H1 (cell line): Measurements from ENCODE around the gene CLEC19A. TPM values are rescaled to one million over a fixed set of nuclear protein-coding genes. Genes with fewer than 3 reads are reported as not detected.

ENCODE experiments used
- CTCF ChIA-PET: fragments of 300-600 bp; sonication (Branson Sonifier 250); formaldehyde crosslinking; loops from one replicate; lab custom pipeline; 2021; ENCODE audit not compliant: partially characterized antibody; lab: Charles Lee
- POLR2A ChIA-PET: fragments of 300-600 bp; sonication (Branson Sonifier 250); formaldehyde crosslinking; loops from one replicate; lab custom pipeline; 2021; ENCODE audit warnings: inconsistent platforms; ENCODE audit not compliant: partially characterized antibody; lab: Charles Lee
- DNase-seq, 2 experiments: peaks; one replicate each; pipeline versions ENCODE4 v3.0.0 to v3.0.0-alpha.2; 2010 to 2022; ENCODE audit warnings: low spot score in 2 of 2, low read depth in 1 of 2, mixed read lengths in 1 of 2
- FAIRE-seq: peaks from 2 replicates; lab custom pipeline; 2011; peaks lifted over from hg19 to GRCh38; lab: Jason Lieb, UNC
- H2AFZ ChIP-seq: 2 replicates; pipeline ENCODE4 v1.8.1; 2012; ENCODE audit warnings: low read length, inconsistent platforms
- H2AK5ac ChIP-seq: 2 replicates; pipeline ENCODE4 v1.6.1; 2013; ENCODE audit warnings: low read depth, low read length
- H2BK120ac ChIP-seq: replicated peaks from 2 replicates; pipeline ENCODE3; 2013; ENCODE audit warnings: low read depth, low read length, inconsistent platforms
- H2BK12ac ChIP-seq: 2 replicates; pipeline ENCODE4 v1.6.1; 2013; ENCODE audit warnings: low read depth, low read length
- H2BK15ac ChIP-seq: 2 replicates; pipeline ENCODE4 v1.6.1; 2013; ENCODE audit warnings: low read length
- H2BK20ac ChIP-seq: 2 replicates; pipeline ENCODE4 v1.6.1; 2013; ENCODE audit warnings: low read length
- H2BK5ac ChIP-seq: 2 replicates; pipeline ENCODE4 v1.6.1; 2013; ENCODE audit warnings: low read depth, low read length
- H3K14ac ChIP-seq: 2 replicates; pipeline ENCODE4 v1.6.1; 2013; ENCODE audit warnings: inconsistent platforms; ENCODE audit not compliant: insufficient read length
- H3K18ac ChIP-seq: 2 replicates; pipeline ENCODE4 v1.6.1; 2013; ENCODE audit warnings: low read length; ENCODE audit errors: extremely low read depth
- H3K23ac ChIP-seq: 2 replicates; pipeline ENCODE4 v1.6.1; 2013; ENCODE audit warnings: inconsistent platforms; ENCODE audit not compliant: insufficient read length
- H3K23me2 ChIP-seq: 2 replicates; pipeline ENCODE4 v1.6.1; 2013; ENCODE audit warnings: low read depth, low read length
- H3K27ac ChIP-seq: 2 replicates; pipeline ENCODE4 v1.6.1; 2011; ENCODE audit warnings: low read depth, low read length, inconsistent platforms
- H3K27me3 ChIP-seq, 4 experiments: replicated peaks in 1 of 4; 1 replicate in 1 of 4; 2 replicates in 3 of 4; pipeline versions ENCODE4 v1.6.1 to v1.8.1; 2011 to 2013; ENCODE audit warnings: low read length in 3 of 4, mild to moderate bottlenecking in 3 of 4, inconsistent platforms in 2 of 4, mixed read lengths in 2 of 4, moderate library complexity in 1 of 4; ENCODE audit not compliant: control insufficient read depth in 3 of 4, insufficient read depth in 3 of 4; ENCODE audit errors: extremely low read depth in 1 of 4
- H3K36me3 ChIP-seq, 4 experiments: 2 replicates each; pipeline versions ENCODE4 v1.6.1 to v1.8.1; 2011 to 2013; ENCODE audit warnings: mild to moderate bottlenecking in 4 of 4, low read length in 3 of 4, moderate library complexity in 2 of 4, control low read depth in 1 of 4, inconsistent platforms in 1 of 4; ENCODE audit not compliant: insufficient read depth in 4 of 4, control insufficient read depth in 2 of 4
- H3K4ac ChIP-seq: replicated peaks from 2 replicates; pipeline ENCODE3; 2013; ENCODE audit warnings: low read length, low read depth, mixed read lengths, inconsistent platforms; ENCODE audit not compliant: insufficient read length
- H3K4me1 ChIP-seq, 4 experiments: replicated peaks in 1 of 4; 1 replicate in 1 of 4; 2 replicates in 3 of 4; pipeline versions ENCODE4 v1.6.1 to v1.8.1; 2011 to 2013; ENCODE audit warnings: low read length in 3 of 4, inconsistent platforms in 2 of 4, mixed read lengths in 1 of 4; ENCODE audit not compliant: insufficient read depth in 4 of 4, control insufficient read depth in 3 of 4
- H3K4me2 ChIP-seq, 2 experiments: 2 replicates each; pipeline versions ENCODE4 v1.6.1 to v1.8.1; 2011 to 2013; ENCODE audit warnings: low read depth in 2 of 2, low read length in 2 of 2, control low read depth in 1 of 2, inconsistent platforms in 1 of 2, mild to moderate bottlenecking in 1 of 2; ENCODE audit not compliant: insufficient read depth in 1 of 2
- H3K4me3 ChIP-seq, 4 experiments: fragments of 200-600, 300-600 bp in 1 of 4; sonication (generic), shearing (Covaris generic), sonication (Bioruptor Twin) in 1 of 4; 2 replicates each; pipeline versions ENCODE4 v1.5.1 to v1.8.1; 2011 to 2016; ENCODE audit warnings: low read length in 4 of 4, low read depth in 3 of 4, control low read depth in 2 of 4, inconsistent platforms in 2 of 4, mild to moderate bottlenecking in 2 of 4, mixed read lengths in 1 of 4, moderate library complexity in 1 of 4; ENCODE audit not compliant: insufficient read depth in 2 of 4; ENCODE audit errors: extremely low read depth in 1 of 4
- H3K56ac ChIP-seq: replicated peaks from 2 replicates; pipeline ENCODE3; 2013; ENCODE audit warnings: low read depth, mild to moderate bottlenecking, mixed read lengths, low read length, inconsistent platforms; ENCODE audit not compliant: insufficient read length
- H3K79me1 ChIP-seq: 2 replicates; pipeline ENCODE4 v1.6.1; 2013; ENCODE audit warnings: low read depth, low read length, control low read depth
- H3K79me2 ChIP-seq, 2 experiments: 2 replicates each; pipeline versions ENCODE4 v1.6.1 to v1.8.1; 2012 to 2013; ENCODE audit warnings: low read length in 2 of 2, mild to moderate bottlenecking in 2 of 2, inconsistent platforms in 1 of 2; ENCODE audit not compliant: insufficient read depth in 2 of 2, control insufficient read depth in 1 of 2
- H3K9ac ChIP-seq, 4 experiments: replicated peaks in 1 of 4; 1 replicate in 1 of 4; 2 replicates in 3 of 4; pipeline versions ENCODE4 v1.6.1 to v1.8.1; 2011 to 2013; ENCODE audit warnings: low read depth in 3 of 4, low read length in 3 of 4, control low read depth in 2 of 4, mild to moderate bottlenecking in 2 of 4, moderate library complexity in 2 of 4, inconsistent platforms in 1 of 4; ENCODE audit errors: extremely low read depth in 1 of 4
- H3K9me3 ChIP-seq, 2 experiments: 2 replicates each; pipeline versions ENCODE4 v1.6.1 to v1.8.1; 2012 to 2013; ENCODE audit warnings: mild to moderate bottlenecking in 2 of 2, moderate library complexity in 2 of 2, control low read depth in 1 of 2, inconsistent platforms in 1 of 2, low read depth in 1 of 2, low read length in 1 of 2, mixed read lengths in 1 of 2; ENCODE audit not compliant: insufficient read depth in 2 of 2
- H4K20me1 ChIP-seq, 2 experiments: replicated peaks in 1 of 2; 2 replicates each; pipeline versions ENCODE3 to v1.8.1; 2011 to 2013; ENCODE audit warnings: inconsistent platforms in 2 of 2, low read length in 2 of 2, mild to moderate bottlenecking in 1 of 2; ENCODE audit not compliant: insufficient read depth in 2 of 2, control insufficient read depth in 1 of 2
- H4K5ac ChIP-seq: 2 replicates; pipeline ENCODE4 v1.6.1; 2013; ENCODE audit warnings: low read length, low read depth, mixed read lengths, inconsistent platforms; ENCODE audit not compliant: insufficient read length
- H4K8ac ChIP-seq: 2 replicates; pipeline ENCODE4 v1.8.0; 2013; ENCODE audit warnings: mild to moderate bottlenecking, moderate library complexity, low read length, inconsistent platforms; ENCODE audit not compliant: insufficient read depth; ENCODE audit errors: extremely low read depth
- H4K91ac ChIP-seq: replicated peaks from 2 replicates; pipeline ENCODE3; 2013; ENCODE audit warnings: low read length, mixed read lengths, inconsistent platforms; ENCODE audit not compliant: insufficient read length
- ASH2L ChIP-seq: fragments of 200-600, 300-600 bp; sonication (generic); IDR thresholded peaks from one replicate; pipeline ENCODE4 v1.7.1; 2017; ENCODE audit warnings: low read length
- JUND ChIP-seq: IDR thresholded peaks from 2 replicates; pipeline ENCODE4 v1.6.1; 2011; ENCODE audit warnings: mild to moderate bottlenecking, improper control_type of control experiment, low read length
- NANOG ChIP-seq: IDR thresholded peaks from 2 replicates; pipeline ENCODE4 v1.6.1; 2011; ENCODE audit warnings: low read length, low read depth, mild to moderate bottlenecking, inconsistent platforms; ENCODE audit not compliant: insufficient read depth, poor library complexity, severe bottlenecking
- POLR2A ChIP-seq, 2 experiments: IDR thresholded peaks; 1 replicate in 1 of 2; 2 replicates in 1 of 2; pipeline ENCODE4 v1.6.1; 2011; ENCODE audit warnings: low read depth in 2 of 2, low read length in 2 of 2, mild to moderate bottlenecking in 2 of 2; ENCODE audit errors: control extremely low read depth in 1 of 2
- RAD21 ChIP-seq, 2 experiments: IDR thresholded peaks in 1 of 2; conservative IDR thresholded peaks in 1 of 2; 2 replicates each; pipeline ENCODE4 v1.6.1; 2011; ENCODE audit warnings: low read depth in 2 of 2, low read length in 2 of 2, improper control_type of control experiment in 1 of 2, inconsistent platforms in 1 of 2, mild to moderate bottlenecking in 1 of 2, moderate library complexity in 1 of 2
- RBBP5 ChIP-seq: IDR thresholded peaks from 2 replicates; pipeline ENCODE4 v1.7.1; 2012; ENCODE audit warnings: low read depth, mild to moderate bottlenecking, inconsistent platforms, low read length, moderate library complexity, borderline replicate concordance
- SIRT6 ChIP-seq: IDR thresholded peaks from one replicate; pipeline ENCODE4 v1.7.1; 2012; ENCODE audit warnings: low read length, inconsistent platforms
- SRF ChIP-seq: IDR thresholded peaks from 2 replicates; pipeline ENCODE4 v1.6.1; 2011; ENCODE audit warnings: mild to moderate bottlenecking, low read depth, low read length, moderate library complexity
- TAF1 ChIP-seq: IDR thresholded peaks from 2 replicates; pipeline ENCODE4 v1.6.1; 2011; ENCODE audit warnings: mild to moderate bottlenecking, low read depth, low read length
- TAF7 ChIP-seq: optimal IDR thresholded peaks from 2 replicates; pipeline ENCODE3; 2011; ENCODE audit warnings: low read depth, mild to moderate bottlenecking, inconsistent platforms, low read length, moderate library complexity, borderline replicate concordance
- TBP ChIP-seq: IDR thresholded peaks from 2 replicates; pipeline ENCODE4 v1.6.1; 2011; ENCODE audit warnings: low read depth, low read length, improper control_type of control experiment
- WGBS, 2 experiments: shearing (Covaris generic) in 1 of 2; methylation state at CpG; one replicate each; pipeline versions ENCODE4 v1.1.6 to v1.1.7; 2013 to 2015; ENCODE audit warnings: low lambda C conversion rate in 2 of 2, mixed read lengths in 2 of 2, inconsistent platforms in 1 of 2, low coverage in 1 of 2, missing lambda C conversion rate in 1 of 2; ENCODE audit not compliant: insufficient replicate concordance in 2 of 2, insufficient coverage in 1 of 2, insufficient read length in 1 of 2; ENCODE audit errors: extremely low coverage in 1 of 2, missing lambda C conversion rate in 1 of 2; 5-methylcytosine and 5-hydroxymethylcytosine counted together
- polyA plus RNA-seq, 7 experiments: library from polyadenylated mRNA; depleted of rRNA in 3 of 7; stranded (reverse) in 5 of 7; unstranded in 2 of 7; fragments of >200 nt in 5 of 7; fragments of 200-250 nt in 2 of 7; gene quantifications; 1 replicate in 5 of 7; 2 replicates in 1 of 7; 4 replicates in 1 of 7; pipeline versions ENCODE4 v1.2.1 to v1.2.3, GENCODE V29; 2011 to 2013; ENCODE audit warnings: missing spikeins in 2 of 7, mixed read lengths in 2 of 7
- total RNA-seq: library from RNA; stranded (reverse); fragmentation: NEBNext Ultra II Directional; extraction: Animal tissue kit (Norgen Biotek cat#: 25700); gene quantifications from 2 replicates; pipeline ENCODE4 v1.2.1, GENCODE V29; 2021

CLEC19A gene
- total and polyA plus RNA-seq, 2 of the 8 experiments (the other 6 are each of a cell fraction or from before 2014, with no cell fraction given): 0.35 to 0.88 TPM

GRCh38 chr16:19348578-19349315 is 63.2 kb downstream of the CLEC19A start:
- Histone ChIP-seq H2AFZ (peak overlapping the region; percentile 86), H4K5ac (peak overlapping the region; percentile 68), H3K36me3 (no peaks in the 10 kb centered on the region), H3K4ac (no peak overlapping the region), H3K18ac (peak overlapping the region; percentile 5; the same call in 1 of the 2 replicates), H4K20me1 (no peaks in the 10 kb centered on the region), H3K4me2 (peak overlapping the region; percentile 22 to 61; a peak in 3 of 4 replicates), H3K4me1 (peaks cover 6 to 16% (median 12%) of the 10 kb centered on the region in 4 experiments), H3K79me2 (no peaks in the 10 kb centered on the region), H3K27ac (no peak overlapping the region), H4K8ac (no peak overlapping the region), H3K23me2 (no peaks in the 10 kb centered on the region), H3K9ac (no peak overlapping the region), H3K27me3 (no peaks in the 10 kb centered on the region; a peak in 1 of 7 replicates), H3K23ac (no peak overlapping the region), H3K56ac (no peak overlapping the region), H2AK5ac (no peak overlapping the region), H3K9me3 (no peaks in the 10 kb centered on the region), H2BK20ac (peak overlapping the region; percentile 82), H2BK12ac (peak overlapping the region; percentile 52)
- DNase-seq: peak; percentile 41 to 66
- POLR2A ChIA-PET: no interaction called here
- 25% methylated on average over 11 of the region's 11 CpGs; no CpG with 5 or more reads in 1 of the 2 experiments for WGBS, 2 experiments
- peak; percentile 44 for TF ChIP-seq ASH2L
- no peak for TF ChIP-seq SIRT6
- TF ChIP-seq NANOG: peak; percentile 5
- no peak for TF ChIP-seq RAD21 (IDR thresholded peaks at IDR 0.05 in 1 of 2, conservative IDR thresholded peaks at IDR 0.05 in 1 of 2; ENCODE audit: low read depth in 2 of 2, low read length in 2 of 2)
- TF ChIP-seq SRF: no peak
- peak; percentile 44; the same call in 1 of the 2 replicates for TF ChIP-seq TBP
- TF ChIP-seq TAF7: peak; percentile 70
- peak; percentile 28 to 57; a peak in 2 of 3 replicates for TF ChIP-seq POLR2A (IDR thresholded peaks at IDR 0.05; ENCODE audit: control extremely low read depth in 1 of 2, low read depth in 2 of 2, low read length in 2 of 2)
- TF ChIP-seq RBBP5: peak; percentile 60; the same call in 1 of the 2 replicates
- TF ChIP-seq JUND: peak; percentile 80; the same call in 1 of the 2 replicates
- 0 out of 2 replicates have a peak, but pooled peaks have one; percentile 22 for TF ChIP-seq TAF1
- TF ChIP-seq, all 59 proteins: peak for 8
- H3K4me3 ChIP-seq: peak overlapping the region in 3 of 4 experiments; percentile 7 to 22 (median 17); a peak in 3 of 8 replicates
- H2BK120ac ChIP-seq: peak overlapping the region; percentile 40
- CTCF ChIA-PET: interaction anchor here (1.0 to 1.2 kb wide), 2 partner anchors 15 to 26 kb away, joined by 3 read pairs; no protein-coding TSS in a partner anchor
- H2BK5ac ChIP-seq: peak overlapping the region; percentile 58; the same call in 1 of the 2 replicates
- peak; percentile 42 for FAIRE-seq
- H3K79me1 ChIP-seq: no peaks in the 10 kb centered on the region
- H3K14ac ChIP-seq: no peak overlapping the region
- H2BK15ac ChIP-seq: 0 out of 2 replicates have a peak overlapping the region, but pooled peaks have one; percentile 25
- H4K91ac ChIP-seq: no peak overlapping the region
